Measurements from ENCODE around the gene AMDHD2. TPM values are rescaled to one million over a fixed set of nuclear protein-coding genes. Genes with fewer than 3 reads are reported as not detected.

AMDHD2 gene
- total RNA-seq, result 54.8 and 66.0 TPM in 2 replicates

GRCh38 chr16:2520097-2520783, at the start of gene AMDHD2:
Gene AMDHD2, plus strand, starts transcription at chr16:2520371. Its CDS starts 88 bp downstream, at chr16:2520459.

GRCh38 chr16:2471016-2471652, 49.0 kb upstream of the AMDHD2 start, which contains the start of gene NTN3:
Gene NTN3, plus strand, starts transcription at chr16:2471297. Its CDS starts 405 bp downstream, at chr16:2471702.

GRCh38 chr16:2474877-2475412, 45.2 kb upstream of the AMDHD2 start, which contains the start of gene TBC1D24:
Gene TBC1D24, plus strand, starts transcription at chr16:2475127. Its CDS starts 21,022 bp downstream, at chr16:2496149.

GRCh38 chr16:2513405-2514332, 6.5 kb upstream of the AMDHD2 start, which contains the start of gene ATP6V0C:
Gene ATP6V0C, plus strand, starts transcription at chr16:2513952. Its CDS starts 152 bp downstream, at chr16:2514104.

GRCh38 chr16:2531371-2531695, 11.2 kb downstream of the AMDHD2 start, which contains the start of gene CEMP1:
Gene CEMP1, minus strand, starts transcription at chr16:2531408. Its CDS starts 335 bp downstream, at chr16:2531073.

GRCh38 chr16:2537451-2538379, 17.5 kb downstream of the AMDHD2 start, which contains the start of gene PDPK1:
Gene PDPK1, plus strand, starts transcription at chr16:2538021. Its CDS starts 92 bp downstream, at chr16:2538113.

Small RNAs within 50 kb of the gene (small RNA-seq; reads per million reads assigned to genes)
- gene AC093525.1, result not detected
- gene MIR3178, result not detected

Other genes with a start within 250 kb of the AMDHD2 start
- gene ABCA3, start 179.6 kb upstream of the AMDHD2 start, total RNA-seq, result 0.36 and 1.9 TPM in 2 replicates
- gene CCNF, start 90.9 kb upstream of the AMDHD2 start, total RNA-seq, result 6.0 and 6.7 TPM in 2 replicates
- gene TEDC2, start 60.3 kb upstream of the AMDHD2 start, total RNA-seq, result 1.1 and 1.2 TPM in 2 replicates
- gene NTN3, start 49.1 kb upstream of the AMDHD2 start, total RNA-seq, result 0.73 and 0.97 TPM in 2 replicates
- gene TBC1D24, start 45.2 kb upstream of the AMDHD2 start, total RNA-seq, result 28.7 and 31.0 TPM in 2 replicates
- 14.6 and 27.6 TPM in 2 replicates for gene ATP6V0C, start 6.4 kb upstream of the AMDHD2 start, total RNA-seq
- gene CEMP1, start 11.0 kb downstream of the AMDHD2 start, total RNA-seq, result not detected in 2 replicates
- gene PDPK1, start 17.6 kb downstream of the AMDHD2 start, total RNA-seq, result 25.7 and 32.5 TPM in 2 replicates
- 24.2 and 28.9 TPM in 2 replicates for gene KCTD5, start 162.2 kb downstream of the AMDHD2 start, total RNA-seq
- gene PRSS27, start 199.9 kb downstream of the AMDHD2 start, total RNA-seq, result 1.8 and 1.9 TPM in 2 replicates
- gene SRRM2, start 232.3 kb downstream of the AMDHD2 start, total RNA-seq, result 76.7 and 80.9 TPM in 2 replicates

All from hair follicle dermal papilla cell (primary cell).